GOT3 (cell line): ENCODE results near the gene SPOCK1.

ENCODE experiments used
- DNase-seq: peaks from one replicate; lab custom pipeline; 2025; ENCODE audit warnings: mixed read lengths; lab: John Stamatoyannopoulos, UW

Gene SPOCK1

DNA sequence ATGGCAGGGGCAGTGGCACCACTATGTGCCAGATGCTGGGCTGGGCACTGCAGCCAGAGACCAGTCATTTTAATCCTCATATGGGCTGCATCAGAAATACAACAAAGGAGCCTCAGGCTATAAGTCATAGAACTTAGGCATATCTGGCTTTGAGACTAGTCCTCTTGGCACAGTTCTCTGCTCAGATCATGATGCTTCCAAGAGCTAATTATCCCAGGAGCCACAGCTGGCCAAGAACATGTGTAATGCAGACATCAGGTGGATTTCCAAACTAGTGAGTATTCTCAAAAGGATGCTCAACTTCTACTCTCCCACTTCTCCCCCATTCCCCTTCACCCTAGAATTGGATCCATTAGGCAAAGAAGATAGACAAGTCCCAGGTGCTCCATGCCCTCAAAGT lies 571.6 kb downstream of the SPOCK1 start:
- DNase-seq, result no peak

- DNase-seq, result no peak
Measured at GRCh38 chr5:136926073-136926472, 573.1 kb downstream of the SPOCK1 start.
